ENCODE results near the gene SLC22A17. TPM values are rescaled to one million over a fixed set of nuclear protein-coding genes. Genes with fewer than 3 reads are reported as not detected.

Gene SLC22A17
- polyA plus RNA-seq, 1 donor (not counting 4 experiments of a cell fraction or from before 2014, with no cell fraction given) = 0.76 TPM

- Histone ChIP-seq H4K20me1 (ENCODE audit: control insufficient read depth, extremely low read depth, insufficient read depth, low read length) (no peaks in the 10 kb centered on the region), H2AFZ (ENCODE audit: control insufficient read depth, low read length) (peak overlapping the region; percentile 95), H3K9me1 (ENCODE audit: control insufficient read depth, extremely low read depth, insufficient read depth, low read length) (no peaks in the 10 kb centered on the region), H3K9ac (ENCODE audit: control insufficient read depth, extremely low read depth, insufficient read depth, low read length) (peak overlapping the region; percentile 83), H3K4me1 (ENCODE audit: control insufficient read depth, extremely low read depth, insufficient read depth, low read length) (peaks cover 39% of the 10 kb centered on the region), H3K27ac (ENCODE audit: control insufficient read depth, insufficient read depth, low read length) (peak overlapping the region; percentile 81), H3K4me2 (ENCODE audit: control insufficient read depth, extremely low read depth, insufficient read depth, low read depth, low read length) (peak overlapping the region; percentile 93), H3K36me3 (ENCODE audit: control insufficient read depth in 2 of 2, extremely low read depth in 1 of 2, insufficient read depth in 2 of 2, low read length in 2 of 2) (no peaks in the 10 kb centered on the region), H3K79me2 (ENCODE audit: control insufficient read depth, insufficient read depth, low read length) (peaks cover 2% of the 10 kb centered on the region), H3K4me3 (ENCODE audit: control insufficient read depth in 2 of 3, extremely low read depth in 1 of 3, insufficient read depth in 2 of 3, low read depth in 1 of 3, low read length in 3 of 3) (peak overlapping the region; percentile 49 to 80 (median 77)), H3K27me3 (ENCODE audit: control insufficient read depth, extremely low read depth, insufficient read depth, low read length) (no peaks in the 10 kb centered on the region), H3K9me3 (ENCODE audit: control insufficient read depth, low read depth, low read length) (no peaks in the 10 kb centered on the region)
- no peak for DNase-seq (ENCODE audit: low read depth, low spot score)
- FAIRE-seq = no peak
- dilution Hi-C loops (cut with MboI; ENCODE audit: extremely low pct_ligation_motif_present, low sequenced_read_pairs) = no loop called here
- no peak for TF ChIP-seq EZH2 (IDR thresholded peaks at IDR 0.05; ENCODE audit: low read length)
- TF ChIP-seq CTCF (optimal IDR thresholded peaks at IDR 0.05 in 1 of 3, IDR thresholded peaks at IDR 0.05 in 1 of 3, conservative IDR thresholded peaks at IDR 0.05 in 1 of 3; ENCODE audit: extremely low read depth in 1 of 3, insufficient read depth in 2 of 3, low read length in 3 of 3) = no peak
Observed at GRCh38 chr14:23301969-23302289, 50.8 kb downstream of the SLC22A17 start.

- FAIRE-seq = no peak
- no peaks in the 10 kb centered on the region for H3K27me3 ChIP-seq (ENCODE audit: control insufficient read depth, extremely low read depth, insufficient read depth, low read length)
Observed at GRCh38 chr14:23301288-23301968, 51.3 kb downstream of the SLC22A17 start.

More at GRCh38 chr14:23301288-23301968, 51.3 kb downstream of the SLC22A17 start:
- Histone ChIP-seq H3K36me3 (ENCODE audit: control insufficient read depth in 2 of 2, extremely low read depth in 1 of 2, insufficient read depth in 2 of 2, low read length in 2 of 2) (no peaks in the 10 kb centered on the region), H4K20me1 (ENCODE audit: control insufficient read depth, extremely low read depth, insufficient read depth, low read length) (no peaks in the 10 kb centered on the region), H3K9ac (ENCODE audit: control insufficient read depth, extremely low read depth, insufficient read depth, low read length) (peak overlapping the region; percentile 89), H3K9me3 (ENCODE audit: control insufficient read depth, low read depth, low read length) (no peaks in the 10 kb centered on the region), H3K79me2 (ENCODE audit: control insufficient read depth, insufficient read depth, low read length) (no peaks in the 10 kb centered on the region), H3K4me2 (ENCODE audit: control insufficient read depth, extremely low read depth, insufficient read depth, low read depth, low read length) (peak overlapping the region; percentile 93), H3K9me1 (ENCODE audit: control insufficient read depth, extremely low read depth, insufficient read depth, low read length) (no peaks in the 10 kb centered on the region), H3K4me3 (ENCODE audit: control insufficient read depth in 2 of 3, extremely low read depth in 1 of 3, insufficient read depth in 2 of 3, low read depth in 1 of 3, low read length in 3 of 3) (peak overlapping the region; percentile 49 to 94 (median 77)), H3K27ac (ENCODE audit: control insufficient read depth, insufficient read depth, low read length) (peak overlapping the region; percentile 91), H2AFZ (ENCODE audit: control insufficient read depth, low read length) (peak overlapping the region; percentile 95), H3K4me1 (ENCODE audit: control insufficient read depth, extremely low read depth, insufficient read depth, low read length) (peaks cover 39% of the 10 kb centered on the region)
- dilution Hi-C loops (cut with MboI; ENCODE audit: extremely low pct_ligation_motif_present, low sequenced_read_pairs) = no loop called here
- TF ChIP-seq CTCF (optimal IDR thresholded peaks at IDR 0.05 in 1 of 3, IDR thresholded peaks at IDR 0.05 in 1 of 3, conservative IDR thresholded peaks at IDR 0.05 in 1 of 3; ENCODE audit: extremely low read depth in 1 of 3, insufficient read depth in 2 of 3, low read length in 3 of 3) (peak; percentile 52 to 85 (median 69)), EZH2 (IDR thresholded peaks at IDR 0.05; ENCODE audit: low read length) (no peak)
- no peak for DNase-seq (ENCODE audit: low read depth, low spot score)
